ENCODE measurements around the gene PRRT3.
"Not testable (repeated sequence)": the region's sequence is repeated elsewhere in the genome, so short reads cannot be mapped to it uniquely, and the experiment has no call there.

Gene PRRT3

GRCh38 chr3:9899289-9899791 is 52.9 kb downstream of the PRRT3 start:
- no peak for DNase-seq

- DNase-seq, result no peak
Observed at GRCh38 chr3:9898467-9899241, 53.6 kb downstream of the PRRT3 start.

DNA sequence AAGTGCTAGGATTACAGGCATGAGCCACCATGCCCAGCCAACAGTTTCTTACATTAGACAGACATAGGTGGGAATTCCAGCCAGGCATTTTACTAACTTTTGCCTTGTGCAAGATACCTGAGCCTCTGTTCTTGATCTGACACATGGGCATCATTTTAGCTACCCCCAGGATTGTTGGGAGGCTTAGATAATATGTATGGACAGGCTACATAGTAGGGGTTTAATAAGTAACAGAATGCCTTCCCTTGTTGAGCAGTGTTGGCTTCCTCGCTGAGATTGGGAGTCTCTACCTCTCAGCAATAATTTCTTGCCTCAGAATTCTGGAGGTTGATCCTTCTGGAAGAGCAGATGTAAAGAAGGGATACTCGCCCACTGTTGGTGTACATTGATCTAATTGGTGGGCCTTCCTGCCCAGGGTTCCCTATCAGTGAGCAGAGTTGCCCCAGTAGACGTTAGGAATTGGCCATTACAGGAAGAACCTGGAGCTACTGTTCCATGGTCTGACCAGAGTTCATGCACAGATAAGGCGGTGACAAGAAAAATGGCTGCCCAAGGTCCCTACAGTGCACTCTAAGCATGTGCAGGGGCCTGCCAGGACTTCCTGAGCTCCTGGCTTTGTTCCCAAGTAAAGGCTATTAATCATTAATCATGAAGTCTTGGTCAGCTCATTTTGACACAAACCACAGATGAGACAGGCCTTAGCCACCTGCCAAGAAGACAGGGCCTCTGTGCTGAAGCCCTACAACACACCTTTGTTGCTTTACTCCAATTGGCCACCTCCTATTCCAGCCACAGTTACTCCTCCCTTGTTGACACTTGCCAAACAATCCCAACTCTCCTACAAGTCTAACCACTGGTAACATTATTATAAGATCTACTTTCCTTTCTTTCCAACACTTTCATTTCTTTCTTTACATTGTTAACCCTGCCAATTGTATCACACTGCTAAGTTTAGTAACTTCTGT is 54.5 kb downstream of the PRRT3 start:
- no peak for DNase-seq

DNA sequence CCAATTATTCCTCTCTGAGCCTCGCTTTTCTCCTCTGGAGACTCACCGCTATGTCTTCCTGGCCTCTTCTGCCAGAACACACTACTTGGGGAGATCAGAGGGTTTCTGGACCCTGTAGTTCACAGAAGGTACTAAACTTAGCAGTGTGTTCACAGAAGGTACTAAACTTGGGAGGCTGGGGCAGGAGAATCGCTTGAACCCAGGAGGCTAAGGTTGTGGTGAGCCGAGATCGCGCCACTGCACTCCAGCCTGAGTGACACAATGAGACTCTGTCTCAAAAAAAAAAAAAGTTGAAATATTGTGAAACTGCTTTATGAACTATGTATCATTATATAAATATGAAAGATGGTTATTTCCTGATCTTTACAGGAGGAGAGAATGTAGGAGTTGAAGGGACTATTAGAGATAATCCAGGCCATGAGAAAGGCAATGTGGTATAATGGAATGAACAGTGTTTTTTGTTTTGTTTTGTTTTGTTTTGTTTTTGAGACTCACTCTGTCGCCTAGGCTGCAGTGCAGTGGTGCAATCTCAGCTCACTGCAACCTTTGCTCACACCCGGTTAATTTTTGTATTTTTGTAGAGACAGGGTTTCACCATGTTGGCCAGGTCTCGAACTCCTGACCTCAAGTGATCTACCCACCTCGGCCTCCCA is 55.3 kb downstream of the PRRT3 start:
- DNase-seq, result not testable (repeated sequence)

GRCh38 chr3:9895715-9896114 is 56.5 kb downstream of the PRRT3 start:
- not testable (repeated sequence) for DNase-seq

All from hypothalamus (tissue), 51 donors.